Kidney epithelial cell (primary cell): Measurements from ENCODE around the gene CEACAM3. TPM values are rescaled to one million over a fixed set of nuclear protein-coding genes. Genes with fewer than 3 reads are reported as not detected.

Experiments used
- DNase-seq: peaks from one replicate; pipeline ENCODE4 v3.0.0-alpha.2; 2010; ENCODE audit warnings: low read depth
- H3K27me3 ChIP-seq: 2 replicates; pipeline ENCODE4 v1.6.0; 2011; ENCODE audit warnings: low read length; ENCODE audit not compliant: control insufficient read depth, insufficient read depth
- H3K36me3 ChIP-seq: 2 replicates; pipeline ENCODE4 v1.5.1; 2011; ENCODE audit warnings: low read length; ENCODE audit not compliant: control insufficient read depth, insufficient read depth
- H3K4me3 ChIP-seq: 2 replicates; pipeline ENCODE4 v1.5.1; 2011; ENCODE audit warnings: low read depth, mild to moderate bottlenecking, control low read depth, low read length
- total RNA-seq: library from RNA; depleted of rRNA; stranded (reverse); fragments of >200 nt; gene quantifications from 2 replicates; pipeline ENCODE4 v1.2.3, GENCODE V29; 2015
- TF ChIP-seq, protein P1 (sequence below): IDR thresholded peaks from 2 replicates; pipeline ENCODE4 v1.5.1; 2011; ENCODE audit warnings: mild to moderate bottlenecking, moderate library complexity, low read length, control low read depth, inconsistent platforms; ENCODE audit not compliant: insufficient read depth, poor library complexity, severe bottlenecking

Gene CEACAM3
- total RNA-seq, 1 donor from 2014 or later, result not detected

DNA sequence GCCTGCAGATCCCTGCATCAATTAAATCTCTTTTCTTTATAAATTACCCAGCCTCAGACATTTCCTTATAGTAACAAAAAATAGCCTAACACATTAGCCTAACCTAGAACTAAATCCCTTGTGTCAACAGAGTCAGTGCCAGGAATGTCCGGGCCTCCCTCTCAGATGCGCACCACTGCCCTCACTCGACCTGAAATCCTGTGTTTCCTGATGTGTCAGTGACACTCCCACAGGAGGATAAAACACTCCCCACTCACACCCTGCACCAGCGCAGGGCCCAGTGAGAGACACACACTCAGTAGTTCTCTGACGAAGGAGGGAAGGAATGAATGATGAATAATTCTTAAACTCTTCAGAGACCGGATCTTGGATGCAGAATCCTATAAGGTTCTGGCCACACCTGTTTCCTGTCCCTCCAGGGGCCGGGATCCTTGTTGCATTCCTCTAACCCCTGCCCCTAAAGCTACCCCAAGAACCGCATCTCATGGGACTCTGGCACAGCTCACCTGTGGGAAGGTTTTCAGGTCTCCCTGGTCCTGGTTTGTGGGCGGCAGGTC lies 3.1 kb downstream of the CEACAM3 start:
- TF ChIP-seq, protein P1, sequence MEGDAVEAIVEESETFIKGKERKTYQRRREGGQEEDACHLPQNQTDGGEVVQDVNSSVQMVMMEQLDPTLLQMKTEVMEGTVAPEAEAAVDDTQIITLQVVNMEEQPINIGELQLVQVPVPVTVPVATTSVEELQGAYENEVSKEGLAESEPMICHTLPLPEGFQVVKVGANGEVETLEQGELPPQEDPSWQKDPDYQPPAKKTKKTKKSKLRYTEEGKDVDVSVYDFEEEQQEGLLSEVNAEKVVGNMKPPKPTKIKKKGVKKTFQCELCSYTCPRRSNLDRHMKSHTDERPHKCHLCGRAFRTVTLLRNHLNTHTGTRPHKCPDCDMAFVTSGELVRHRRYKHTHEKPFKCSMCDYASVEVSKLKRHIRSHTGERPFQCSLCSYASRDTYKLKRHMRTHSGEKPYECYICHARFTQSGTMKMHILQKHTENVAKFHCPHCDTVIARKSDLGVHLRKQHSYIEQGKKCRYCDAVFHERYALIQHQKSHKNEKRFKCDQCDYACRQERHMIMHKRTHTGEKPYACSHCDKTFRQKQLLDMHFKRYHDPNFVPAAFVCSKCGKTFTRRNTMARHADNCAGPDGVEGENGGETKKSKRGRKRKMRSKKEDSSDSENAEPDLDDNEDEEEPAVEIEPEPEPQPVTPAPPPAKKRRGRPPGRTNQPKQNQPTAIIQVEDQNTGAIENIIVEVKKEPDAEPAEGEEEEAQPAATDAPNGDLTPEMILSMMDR, result no peak
- H3K27me3 ChIP-seq, result no peaks in the 10 kb centered on the region
- DNase-seq, result peak; percentile 28
- H3K4me3 ChIP-seq, result no peak overlapping the region
- no peaks in the 10 kb centered on the region for H3K36me3 ChIP-seq

DNA sequence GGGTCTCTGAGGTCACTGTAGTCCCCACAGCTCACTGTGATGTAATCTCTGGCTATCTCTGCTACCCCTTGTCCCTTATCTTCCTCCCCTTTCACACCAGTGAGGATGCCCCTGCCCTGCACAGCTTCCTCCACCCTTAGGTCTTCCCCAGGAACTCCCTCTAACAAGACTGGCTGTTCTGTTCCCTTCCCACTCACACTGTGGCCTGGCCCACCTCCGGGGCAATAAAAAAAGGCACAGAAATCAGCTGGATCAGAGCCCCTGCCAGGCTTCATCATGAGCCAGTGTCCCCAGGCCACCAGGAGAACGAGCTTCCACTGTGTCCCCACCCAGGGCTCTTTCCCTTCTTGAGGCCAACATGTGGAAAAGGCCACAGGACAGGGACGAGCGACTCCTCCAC lies 4.6 kb downstream of the CEACAM3 start:
- no peak overlapping the region for H3K4me3 ChIP-seq
- no peaks in the 10 kb centered on the region for H3K27me3 ChIP-seq
- no peak for DNase-seq
- no peaks in the 10 kb centered on the region for H3K36me3 ChIP-seq
- TF ChIP-seq, protein P1, result no peak

DNA sequence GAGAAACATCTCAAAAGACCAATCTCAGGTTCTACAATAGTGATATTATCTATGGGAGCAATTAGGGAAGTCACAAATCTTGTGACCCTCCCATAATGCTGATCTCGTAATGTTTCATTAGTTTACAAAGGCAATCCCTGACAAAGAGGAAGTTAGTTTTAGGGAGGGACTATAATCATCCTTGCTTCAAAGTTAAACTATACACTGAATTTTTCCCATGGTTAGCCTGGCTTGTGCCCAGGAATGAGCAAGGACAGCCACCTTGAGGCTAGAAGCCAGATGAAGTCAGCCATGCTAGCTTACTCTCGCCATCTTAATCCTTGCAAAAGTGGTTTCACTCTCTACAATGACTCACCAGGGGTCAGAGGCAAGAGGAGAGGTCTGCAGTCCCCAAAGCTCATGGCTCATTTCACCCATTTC lies 5.4 kb downstream of the CEACAM3 start:
- TF ChIP-seq, protein P1, result no peak
- Histone ChIP-seq H3K36me3 (no peaks in the 10 kb centered on the region), H3K27me3 (no peaks in the 10 kb centered on the region), H3K4me3 (no peak overlapping the region)
- DNase-seq, result no peak

DNA sequence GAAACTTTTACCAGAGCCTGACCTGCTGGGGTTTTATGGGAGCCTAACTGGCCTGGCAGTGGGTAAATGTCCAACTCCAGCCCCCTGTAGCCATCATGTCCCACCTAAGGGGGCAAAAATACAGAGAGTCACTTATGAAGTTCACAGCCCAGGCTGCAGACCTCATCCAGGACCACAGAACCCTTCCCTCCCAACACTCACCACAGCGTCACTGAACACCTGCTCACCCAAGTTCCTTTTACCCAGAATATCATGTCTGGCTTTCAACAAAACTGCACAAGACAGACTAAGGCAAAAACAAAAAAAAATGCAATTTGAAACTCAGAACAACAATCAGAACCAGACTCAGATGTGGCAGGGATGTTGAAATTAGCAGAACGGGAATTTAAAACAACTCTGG lies 6.4 kb downstream of the CEACAM3 start:
- DNase-seq, result no peak
- TF ChIP-seq, protein P1, result no peak

DNA sequence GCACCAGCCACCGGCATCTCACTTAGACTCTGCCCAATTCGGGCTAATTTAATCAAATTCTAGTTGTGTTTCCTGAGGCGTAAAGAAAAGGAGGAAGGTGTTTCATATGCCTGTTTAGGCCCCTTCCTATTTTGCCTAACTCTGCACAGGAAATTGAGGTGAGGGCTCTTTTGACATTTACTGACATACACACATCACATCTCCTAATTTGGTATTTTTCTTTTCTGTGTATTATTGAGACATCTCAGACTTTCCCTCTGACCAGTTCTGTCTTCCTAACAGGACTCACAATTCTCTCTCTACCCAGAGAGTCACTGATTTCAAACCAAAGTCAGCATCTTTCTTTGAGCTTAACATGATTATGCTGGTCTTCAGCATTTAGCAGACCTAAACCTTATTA lies 7.9 kb downstream of the CEACAM3 start:
- no peak for DNase-seq
- no peaks in the 10 kb centered on the region for H3K27me3 ChIP-seq
- H3K4me3 ChIP-seq, result no peak overlapping the region
- TF ChIP-seq, protein P1, result no peak
- H3K36me3 ChIP-seq, result no peaks in the 10 kb centered on the region

More for the DNA sequence above, 6.4 kb downstream of the CEACAM3 start:
- no peaks in the 10 kb centered on the region for H3K27me3 ChIP-seq
- H3K4me3 ChIP-seq, result no peak overlapping the region
- no peaks in the 10 kb centered on the region for H3K36me3 ChIP-seq

DNA sequence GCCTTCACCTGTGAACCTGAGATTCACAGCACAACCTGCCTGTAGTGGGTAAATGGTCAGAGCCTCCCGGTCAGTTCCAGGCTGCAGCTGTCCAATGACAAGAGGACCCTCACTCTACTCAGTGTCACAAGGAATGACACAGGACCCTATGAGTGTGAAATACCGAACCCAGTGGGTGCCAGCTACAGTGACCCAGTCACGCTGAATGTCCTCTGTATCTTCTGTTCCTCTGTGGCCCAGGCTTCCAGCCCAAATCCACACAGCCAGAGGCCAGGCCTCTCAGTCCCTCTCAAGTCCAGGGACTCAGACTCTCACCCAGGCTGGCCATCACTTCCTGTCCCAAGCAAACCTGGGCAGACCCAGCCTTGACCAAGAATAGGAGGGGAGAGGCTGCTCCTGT lies 10.8 kb downstream of the CEACAM3 start:
- no peak overlapping the region for H3K4me3 ChIP-seq
- no peaks in the 10 kb centered on the region for H3K27me3 ChIP-seq
- no peak for DNase-seq
- H3K36me3 ChIP-seq, result no peaks in the 10 kb centered on the region
- TF ChIP-seq, protein P1, result no peak
